ENCODE data around the gene EYS.

Gene EYS

DNA sequence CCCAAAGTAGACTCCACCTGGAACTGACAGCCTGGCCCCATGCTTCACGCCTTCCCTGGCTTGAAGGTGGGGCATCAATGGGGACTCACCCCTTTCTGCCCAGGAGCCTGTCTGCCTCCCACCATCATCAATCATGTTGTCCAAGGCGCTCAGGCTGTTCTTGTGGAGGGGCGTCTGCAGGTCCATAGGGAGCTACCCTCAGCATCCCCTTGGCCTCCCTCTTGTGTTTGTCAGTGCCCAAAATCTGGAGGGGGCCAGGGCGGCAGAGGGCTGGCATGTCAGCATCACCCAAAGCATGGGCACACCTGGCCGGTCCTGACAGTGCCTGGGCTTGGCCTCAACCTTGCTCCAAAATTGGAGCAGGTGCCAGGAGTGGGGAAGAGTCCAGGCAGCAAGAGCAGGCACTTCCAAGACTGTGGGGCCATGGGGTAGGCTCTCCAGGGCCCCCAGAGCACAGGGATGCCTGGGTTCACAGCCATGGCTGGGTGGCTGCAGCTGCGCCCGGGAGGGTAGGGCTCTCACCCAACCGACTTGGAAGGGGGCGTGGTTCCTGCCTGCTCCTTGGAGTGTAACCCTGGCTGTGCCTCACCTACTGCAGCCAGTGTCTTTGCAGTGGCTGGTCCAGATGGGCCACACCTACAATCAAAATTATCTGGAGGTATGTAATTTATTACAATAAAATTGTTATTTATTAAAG lies 903.4 kb downstream of the EYS start:
- no peak for DNase-seq

DNA sequence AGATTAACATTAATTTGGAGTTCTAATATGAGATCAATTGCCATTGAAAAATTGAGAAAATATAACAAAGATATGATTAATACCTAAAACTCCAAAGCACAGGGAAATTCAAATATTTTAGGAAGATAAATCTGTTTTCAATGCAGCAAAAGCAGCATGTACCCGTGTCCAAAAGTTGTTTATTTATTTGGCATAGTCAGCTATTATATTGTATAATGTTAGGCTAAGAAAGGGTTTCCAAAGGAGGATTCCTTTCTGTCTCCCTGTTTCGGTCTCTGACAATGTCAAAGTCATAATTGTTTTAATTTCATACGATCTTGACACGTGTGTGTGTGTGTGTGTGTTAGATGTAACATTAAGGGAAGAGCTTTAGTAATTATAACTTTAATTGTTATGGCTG lies 914.5 kb downstream of the EYS start:
- DNase-seq = no peak

DNA sequence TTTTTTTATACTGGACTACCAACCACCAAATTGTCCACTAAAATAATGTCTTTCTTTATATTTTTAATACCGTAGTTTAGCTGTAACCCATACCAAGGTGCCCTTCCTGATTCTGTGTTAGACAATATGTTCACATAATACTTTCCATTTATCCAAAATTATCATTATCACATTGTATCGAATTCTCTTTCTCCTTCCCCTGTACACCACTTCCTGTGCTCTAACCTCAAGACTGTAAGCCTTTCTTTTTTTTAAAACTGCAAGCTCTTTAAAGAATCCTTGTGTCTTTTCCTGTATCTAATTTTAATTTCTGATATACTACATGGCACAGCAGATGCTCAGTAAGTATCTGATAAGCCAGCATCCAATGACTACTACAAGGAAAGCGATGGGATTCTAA lies 917.5 kb downstream of the EYS start:
- DNase-seq = no peak

DNA sequence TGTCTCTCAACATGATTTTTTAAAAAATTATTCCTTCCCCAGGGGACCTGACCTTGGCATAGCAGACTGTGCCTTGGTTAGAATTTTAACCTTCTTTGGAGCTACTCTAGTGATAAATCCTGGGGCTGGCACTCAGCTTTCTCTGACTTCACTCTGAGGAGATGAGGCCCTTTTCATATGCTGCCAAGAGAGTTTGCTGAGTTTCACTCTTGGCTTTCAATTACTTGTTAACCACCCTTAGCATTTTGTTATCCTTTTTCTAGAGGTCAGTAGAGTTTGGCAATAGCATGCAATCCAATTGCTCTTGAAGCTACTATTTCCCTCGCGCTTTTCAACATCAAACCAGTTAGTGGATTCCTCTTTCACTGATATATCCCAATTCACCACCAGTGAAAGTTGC lies 920.3 kb downstream of the EYS start:
- DNase-seq = no peak

DNA sequence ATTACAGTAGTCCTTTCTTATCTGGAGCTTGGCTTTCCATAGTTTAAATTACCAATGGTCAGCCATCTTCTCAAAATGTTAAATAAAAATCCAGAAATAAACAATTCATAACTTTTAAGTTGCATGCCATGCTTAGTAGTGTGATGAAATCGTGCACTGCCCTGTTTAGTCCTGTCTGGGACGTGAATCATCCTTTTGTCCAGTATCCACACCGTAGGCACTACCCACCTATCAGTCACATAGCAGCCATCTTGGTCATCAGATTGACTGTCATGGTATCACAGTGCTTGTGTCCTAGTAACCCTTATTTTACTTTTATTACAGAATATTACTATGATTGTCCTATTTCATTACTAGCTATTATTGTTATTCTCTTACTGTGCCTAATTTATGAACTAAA lies 924.1 kb downstream of the EYS start:
- DNase-seq = no peak

DNA sequence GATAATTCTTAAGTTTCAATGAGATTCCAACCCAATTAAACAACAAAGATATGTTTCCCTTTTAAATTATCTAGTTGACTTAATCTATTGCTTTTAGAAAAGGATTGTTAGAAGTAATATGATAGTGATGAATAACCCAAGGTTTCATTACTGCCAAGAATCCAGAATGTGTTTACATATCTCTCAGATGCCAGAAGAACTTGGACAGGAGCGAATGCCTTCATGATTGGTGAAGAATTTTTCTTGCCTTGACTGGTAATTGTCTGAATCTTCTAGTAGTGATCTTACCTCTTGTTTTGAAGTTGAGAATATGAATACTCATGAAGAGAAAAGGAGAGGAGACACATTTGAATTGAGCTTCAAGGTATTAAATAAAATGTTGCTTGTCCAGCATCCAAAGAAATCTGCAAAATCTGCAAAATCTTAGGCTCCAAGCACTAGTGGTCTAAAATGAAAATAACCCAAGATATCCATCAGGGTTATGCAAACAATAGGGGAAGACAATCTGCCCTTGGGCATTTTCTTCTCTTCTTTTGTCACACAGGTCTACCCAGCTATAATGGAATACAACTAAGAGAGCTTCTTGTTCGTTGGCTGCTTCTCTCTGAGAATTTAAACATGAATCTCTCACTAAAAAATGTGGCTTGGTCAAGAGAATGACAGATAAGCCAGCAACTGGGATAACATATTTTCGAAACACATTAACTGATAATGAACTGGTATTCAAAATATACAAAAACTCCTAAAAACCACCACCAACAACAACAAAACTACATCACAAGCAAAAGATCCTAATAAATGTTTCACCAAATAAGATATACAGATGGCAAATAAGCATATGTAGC lies 928.9 kb downstream of the EYS start:
- no peak for DNase-seq

DNA sequence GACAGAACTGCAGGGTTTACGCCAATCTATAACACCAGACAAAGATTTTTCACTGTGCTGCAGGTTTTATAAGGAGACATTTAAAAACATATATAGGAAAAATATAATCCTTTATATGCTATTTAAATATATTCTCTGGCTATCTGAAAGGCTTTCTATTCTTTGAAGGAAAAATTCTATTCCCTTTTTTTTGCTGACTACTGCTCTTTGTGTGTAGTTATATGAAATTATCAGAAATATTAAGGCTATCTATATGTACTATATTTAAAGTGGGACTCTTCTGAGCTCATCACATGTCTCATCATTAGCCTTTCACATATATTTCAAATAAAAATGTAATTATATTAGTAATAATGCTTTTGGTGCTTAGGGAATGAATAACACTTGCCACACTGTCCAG lies 930.7 kb downstream of the EYS start:
- DNase-seq = no peak

DNA sequence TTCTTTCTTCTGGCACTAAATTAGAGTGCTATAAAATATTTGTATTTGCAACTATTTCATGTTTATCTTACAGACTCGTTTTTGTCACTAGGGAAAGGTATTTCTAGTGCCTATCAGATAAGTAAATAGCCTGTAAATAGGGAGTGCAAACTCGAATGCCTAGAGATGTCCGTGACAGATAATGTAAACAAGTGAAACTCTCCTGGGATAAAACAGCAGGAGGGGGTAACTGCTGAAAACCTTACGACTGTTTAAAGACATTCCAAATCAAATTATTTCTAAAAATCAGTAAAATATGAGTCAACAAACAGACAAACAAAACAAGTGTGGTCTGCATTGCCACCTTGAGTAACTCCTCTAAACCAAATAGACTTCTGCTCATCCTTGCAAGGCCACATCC lies 932.1 kb downstream of the EYS start:
- no peak for DNase-seq

DNA sequence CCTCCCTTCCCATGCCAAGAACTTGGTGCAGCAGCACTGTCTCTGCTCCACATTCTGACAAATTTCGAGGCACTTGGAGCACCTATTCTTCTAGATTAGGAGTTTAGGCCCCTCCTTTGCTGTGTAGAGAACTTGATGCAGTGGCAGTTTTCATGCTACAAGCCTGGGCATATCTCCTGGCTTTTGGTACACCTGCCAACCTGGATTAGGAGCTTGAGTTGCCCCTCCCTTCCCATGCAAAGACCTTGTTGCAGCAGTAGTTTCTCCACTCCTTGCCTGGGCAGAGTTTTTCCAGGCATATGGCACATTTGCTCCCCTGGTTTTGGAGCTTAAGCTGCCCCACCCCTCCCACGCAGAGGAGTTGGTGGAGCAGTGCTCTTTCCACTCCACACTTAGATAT lies 956.1 kb downstream of the EYS start:
- DNase-seq = no peak

DNA sequence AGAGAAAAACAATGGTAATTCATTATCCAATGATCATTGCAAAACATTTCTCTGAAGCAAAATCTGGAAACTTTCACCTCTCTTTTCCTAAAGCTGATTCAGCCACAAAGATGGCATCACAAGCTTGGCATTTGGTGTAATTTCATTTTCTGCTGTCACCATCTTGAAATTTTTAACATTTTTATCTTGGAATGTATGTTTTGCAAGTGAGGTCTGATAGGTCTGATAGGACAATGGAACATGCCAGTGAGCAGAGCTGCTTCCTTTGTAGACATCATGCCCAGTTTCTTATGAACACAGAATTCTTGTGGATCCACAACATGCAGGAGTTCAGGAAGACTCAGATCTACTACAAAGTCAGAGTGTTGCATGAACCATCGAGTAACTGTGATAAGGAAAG lies 969.6 kb downstream of the EYS start:
- no peak for DNase-seq

DNA sequence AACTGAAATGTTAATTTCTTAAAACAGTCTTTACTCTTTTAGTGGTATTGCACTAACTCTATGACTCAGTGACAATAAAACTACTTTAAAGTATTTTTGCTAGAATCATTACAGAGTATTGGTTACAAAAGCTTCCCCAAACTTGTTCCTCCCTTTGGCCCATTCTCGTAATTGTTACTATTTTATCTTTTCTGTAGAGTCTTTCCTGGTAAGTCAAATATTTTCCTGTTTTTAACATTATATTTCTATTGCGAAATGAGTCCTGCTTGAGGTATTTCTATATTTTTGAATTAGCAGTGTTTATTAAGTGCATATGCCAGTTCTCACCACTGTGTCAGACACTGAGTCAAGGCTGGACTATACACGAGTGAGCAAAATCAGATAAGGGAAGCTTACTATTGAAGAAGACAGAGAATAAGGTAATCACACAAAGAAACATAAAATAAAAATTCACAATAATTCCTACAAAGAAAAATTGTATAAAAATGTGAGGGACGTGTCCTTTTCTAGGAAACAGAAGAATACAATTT lies 970.5 kb downstream of the EYS start:
- no peak for DNase-seq

DNA sequence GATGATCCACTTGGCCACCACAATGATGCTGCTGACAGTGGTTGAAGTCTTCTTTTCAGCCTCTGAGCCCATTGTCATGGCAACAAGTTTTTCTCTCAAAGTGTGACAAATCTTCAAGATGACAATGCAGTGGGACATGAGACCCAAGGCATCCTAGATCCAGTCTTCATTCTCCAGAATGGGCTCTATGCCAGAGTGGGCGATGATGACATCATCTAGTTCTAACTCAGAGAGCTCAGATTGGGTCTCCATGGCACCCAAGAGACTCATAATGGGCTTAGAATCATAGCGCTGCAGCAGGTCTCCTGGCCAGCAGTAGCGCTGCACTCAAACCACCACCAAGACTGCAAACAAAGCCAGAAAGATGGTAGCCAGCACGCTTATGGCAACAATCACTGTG lies 973.6 kb downstream of the EYS start:
- no peak for DNase-seq

DNA sequence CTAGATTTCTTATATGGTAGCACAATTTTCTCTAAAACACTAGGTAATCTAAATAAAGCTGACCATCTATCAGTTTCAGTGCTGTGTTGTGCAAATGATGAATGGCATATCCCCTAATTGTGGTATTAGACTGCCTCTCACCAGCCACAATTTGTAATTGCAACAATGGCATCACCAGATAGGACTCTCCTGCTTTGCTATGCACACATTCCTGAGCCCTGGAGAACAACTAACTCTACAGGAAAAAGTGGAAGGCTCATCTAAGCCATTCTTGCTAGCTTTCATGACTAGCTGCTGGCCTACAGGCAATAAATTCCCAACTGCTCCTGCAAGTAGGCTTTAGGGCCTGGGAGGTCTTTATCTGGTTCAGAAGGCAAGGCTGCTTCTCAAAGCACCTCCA lies 974.1 kb downstream of the EYS start:
- DNase-seq = no peak

DNA sequence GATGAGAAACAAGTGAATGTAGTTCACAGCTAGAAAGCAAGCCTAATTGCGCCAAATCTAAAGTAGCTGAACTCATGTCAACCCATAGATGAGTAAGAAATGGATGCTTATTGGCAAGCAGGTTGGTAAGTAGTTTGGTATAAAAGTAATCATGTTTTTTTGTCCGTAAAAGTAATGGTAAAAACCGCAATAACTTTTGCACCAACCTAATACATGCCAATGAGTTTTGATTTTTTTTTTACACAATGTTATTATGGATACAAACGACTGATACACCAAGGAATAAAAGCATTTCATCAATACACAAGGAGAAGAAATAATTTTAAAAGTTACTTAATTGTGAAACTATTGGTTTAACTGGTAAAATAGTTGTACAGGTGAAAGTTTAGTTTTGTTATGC lies 977.5 kb downstream of the EYS start:
- DNase-seq = no peak

DNA sequence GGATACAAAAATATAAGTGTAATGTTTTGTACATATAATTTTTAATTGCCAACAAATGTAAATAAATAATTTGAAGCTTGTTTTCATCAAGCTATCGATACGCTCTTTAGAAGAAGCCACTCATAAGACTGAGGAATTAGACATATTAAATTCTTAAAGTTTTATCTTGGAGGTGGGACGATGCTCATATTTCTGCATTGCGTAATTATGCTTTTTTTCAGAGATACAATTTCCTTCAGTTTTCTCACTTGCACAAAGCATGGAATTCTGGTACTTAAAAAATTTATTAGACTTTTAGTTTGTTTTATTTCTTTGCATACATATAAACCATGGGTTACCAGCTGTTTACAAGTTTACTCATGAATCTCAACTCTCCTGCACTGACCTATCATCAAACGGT lies 980.0 kb downstream of the EYS start:
- DNase-seq = no peak

DNA sequence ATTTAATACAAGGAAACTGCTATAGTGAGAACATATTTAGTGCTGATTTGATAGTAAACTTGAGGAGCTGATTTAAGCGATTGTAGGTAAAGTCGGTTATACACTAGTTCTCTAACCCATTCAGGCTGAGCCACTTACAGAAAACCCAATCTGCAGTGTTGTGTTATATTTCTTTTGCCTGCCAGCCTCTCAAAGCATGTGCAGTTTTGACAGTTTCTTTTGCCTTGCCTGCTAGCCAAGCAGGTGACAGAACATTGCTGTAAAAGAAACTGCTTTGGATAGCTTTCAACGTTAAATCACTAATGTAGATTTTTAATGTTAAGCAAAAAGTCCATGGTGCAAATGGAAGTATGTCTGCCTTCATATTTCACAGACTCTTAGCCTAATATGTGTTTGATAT lies 982.9 kb downstream of the EYS start:
- no peak for DNase-seq

DNA sequence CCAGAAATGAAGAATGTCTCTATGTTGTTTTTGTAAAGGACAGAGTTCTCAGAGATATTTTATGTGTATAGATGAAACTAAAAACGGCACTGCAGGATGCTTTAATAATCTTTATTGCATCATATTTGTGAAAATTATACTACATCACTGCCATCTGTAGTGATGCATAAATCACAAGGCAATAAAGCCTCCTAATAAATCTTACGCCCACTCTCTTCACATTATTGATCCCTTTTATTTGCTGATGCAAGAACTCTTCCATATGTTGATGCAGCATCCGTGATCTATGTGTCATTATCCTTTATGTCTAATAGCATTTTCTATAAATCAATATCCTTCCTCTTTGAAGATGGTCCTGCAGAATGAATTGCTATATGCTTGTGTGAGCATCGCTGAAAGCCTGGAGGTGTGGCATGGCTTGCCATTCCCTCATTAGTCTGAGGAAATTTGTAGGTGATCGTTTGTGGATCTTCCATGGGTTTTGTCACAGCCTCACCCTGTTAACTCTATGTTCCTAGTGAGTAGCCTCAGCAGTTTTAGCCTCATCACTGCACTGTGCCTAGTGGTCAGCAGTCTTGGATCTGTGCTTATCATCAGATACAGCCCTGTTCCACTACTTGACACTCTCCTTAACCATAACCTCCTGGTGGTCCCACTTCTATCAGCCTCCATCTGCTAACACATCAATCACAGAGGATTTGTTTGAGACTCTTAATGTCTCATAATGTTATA lies 983.5 kb downstream of the EYS start:
- DNase-seq = no peak

DNA sequence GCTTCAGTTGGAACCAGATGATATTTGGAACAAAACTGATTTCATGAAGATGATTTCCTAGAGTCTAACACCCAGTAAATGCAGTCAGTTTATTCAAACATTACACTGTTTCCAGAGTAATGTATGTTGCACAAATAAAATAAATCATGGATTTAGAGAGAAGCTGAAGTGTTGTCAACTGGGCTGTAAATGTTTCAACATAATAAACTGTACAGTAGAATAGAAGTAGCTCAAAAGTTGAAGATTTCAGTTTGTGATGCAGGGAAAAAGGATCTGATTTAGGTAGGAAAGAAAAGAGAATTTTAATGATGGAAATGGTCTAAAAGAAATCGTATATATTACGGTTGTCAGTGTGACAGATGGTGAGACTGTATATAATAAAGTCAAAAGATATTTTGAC lies 985.2 kb downstream of the EYS start:
- no peak for DNase-seq

DNA sequence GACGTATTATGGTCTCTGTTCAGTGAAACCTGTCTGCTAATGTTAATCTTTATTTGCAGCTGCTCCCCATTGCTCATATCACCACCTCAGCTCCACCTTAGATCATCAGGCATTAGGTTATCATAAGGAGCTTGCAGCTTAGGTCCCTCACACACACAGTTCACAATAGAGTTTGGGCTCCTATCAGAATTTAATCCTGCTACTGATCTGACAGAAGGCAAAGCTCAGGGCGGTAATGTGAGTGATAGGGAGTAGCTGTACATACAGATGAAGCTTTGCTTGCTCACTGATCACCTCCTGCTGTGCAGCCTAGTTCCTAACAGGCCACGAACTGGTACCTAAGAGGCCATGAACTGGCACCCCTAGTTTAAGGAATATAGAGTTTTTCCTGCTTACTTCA lies 989.7 kb downstream of the EYS start:
- no peak for DNase-seq

DNA sequence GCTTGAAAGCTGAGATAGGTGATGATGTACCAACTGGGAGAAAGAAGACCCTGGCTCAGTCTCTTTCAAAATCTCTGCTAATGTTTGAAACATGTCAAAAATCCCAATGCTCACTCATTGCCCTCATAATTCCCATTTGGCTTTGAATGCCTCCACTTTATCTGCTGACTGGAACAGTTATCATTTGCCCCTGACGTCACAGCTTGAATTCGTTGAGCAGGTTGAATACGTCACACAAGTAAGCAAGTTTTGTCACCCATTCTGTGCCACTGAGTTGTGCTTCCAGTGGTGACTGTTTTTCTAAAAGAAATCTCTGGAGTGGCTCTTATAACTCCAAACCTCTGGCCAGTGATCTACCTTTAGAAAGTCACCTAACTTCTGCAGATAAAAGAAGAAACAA lies 991.4 kb downstream of the EYS start:
- DNase-seq = no peak

DNA sequence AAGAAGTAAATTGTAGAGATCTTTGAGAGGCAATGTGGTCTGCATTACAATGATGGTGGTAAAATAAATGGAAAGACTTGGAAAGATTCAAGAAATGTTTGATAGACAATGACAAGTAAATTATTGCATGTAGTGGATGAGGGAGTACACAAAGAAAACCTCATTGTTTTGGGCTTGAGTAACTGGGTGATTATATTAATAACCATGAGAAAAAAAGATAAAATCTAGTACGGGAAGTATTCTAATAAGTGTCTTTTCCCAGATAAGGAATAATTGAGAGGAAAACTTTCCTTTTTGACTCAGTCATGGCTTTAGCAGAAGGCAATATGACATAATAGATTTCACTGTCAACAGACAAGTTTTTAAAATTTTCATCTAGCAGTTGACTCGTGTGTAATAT lies 993.0 kb downstream of the EYS start:
- no peak for DNase-seq

DNA sequence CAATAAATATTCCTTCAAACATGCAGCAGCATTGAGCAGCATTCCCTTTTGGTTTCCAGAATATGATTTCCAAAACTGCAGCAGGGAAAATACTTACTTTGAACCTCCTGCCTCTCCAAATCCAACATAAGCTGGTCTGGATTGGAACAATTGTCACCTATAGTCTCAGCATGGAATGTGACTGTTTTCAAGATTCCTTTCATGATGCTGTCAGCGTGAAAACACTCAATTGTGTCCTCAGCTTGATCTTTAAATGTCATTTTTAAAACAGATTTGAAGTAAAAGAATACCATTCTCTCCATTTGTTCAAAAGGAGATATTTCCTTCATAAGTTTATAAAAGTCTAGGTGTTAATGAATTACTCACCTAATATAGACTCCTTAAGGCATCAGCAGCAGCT lies 993.9 kb downstream of the EYS start:
- no peak for DNase-seq

DNA sequence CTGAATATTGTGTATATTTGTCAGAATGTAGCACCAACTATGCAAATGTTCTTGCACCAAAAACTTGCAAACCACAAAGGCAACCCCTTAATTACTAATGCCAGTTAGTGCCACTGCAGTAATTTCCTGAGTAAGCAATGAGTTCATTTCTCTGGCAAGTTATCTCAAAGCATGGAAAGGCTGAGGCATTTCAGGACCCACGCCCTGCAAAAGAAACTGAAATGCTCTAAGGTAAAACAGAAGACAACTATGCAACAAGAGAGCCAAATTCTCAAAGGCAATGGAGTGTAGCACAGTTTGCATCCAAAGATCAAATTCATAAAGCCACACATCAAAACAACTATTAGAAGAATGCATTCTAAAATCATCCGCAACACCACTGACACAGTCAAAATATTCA lies 994.4 kb downstream of the EYS start:
- no peak for DNase-seq

DNA sequence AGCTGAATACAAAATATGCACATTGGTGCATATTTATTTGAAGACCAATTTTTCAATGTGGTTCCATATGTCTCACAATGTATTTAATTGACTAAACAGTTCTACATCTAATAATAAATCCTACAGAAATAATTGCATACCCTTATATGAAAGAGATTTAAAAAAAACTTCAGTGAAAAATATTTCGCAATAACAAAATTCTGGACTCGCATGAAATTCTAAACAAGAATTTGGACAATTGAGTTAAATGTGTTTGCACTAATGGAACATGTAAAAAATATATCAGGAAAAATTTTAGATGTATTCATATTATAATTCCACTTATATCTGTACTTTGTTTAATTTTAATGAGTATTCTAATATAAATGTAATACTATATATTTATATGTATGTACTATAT lies 1003.1 kb downstream of the EYS start:
- DNase-seq = no peak
